ENCODE results near the gene GPR155. TPM values are rescaled to one million over a fixed set of nuclear protein-coding genes. Genes with fewer than 3 reads are reported as not detected.

Gene GPR155
- polyA plus RNA-seq, 4 donors = 0.22 to 1.9 (median 1.2) TPM

DNA sequence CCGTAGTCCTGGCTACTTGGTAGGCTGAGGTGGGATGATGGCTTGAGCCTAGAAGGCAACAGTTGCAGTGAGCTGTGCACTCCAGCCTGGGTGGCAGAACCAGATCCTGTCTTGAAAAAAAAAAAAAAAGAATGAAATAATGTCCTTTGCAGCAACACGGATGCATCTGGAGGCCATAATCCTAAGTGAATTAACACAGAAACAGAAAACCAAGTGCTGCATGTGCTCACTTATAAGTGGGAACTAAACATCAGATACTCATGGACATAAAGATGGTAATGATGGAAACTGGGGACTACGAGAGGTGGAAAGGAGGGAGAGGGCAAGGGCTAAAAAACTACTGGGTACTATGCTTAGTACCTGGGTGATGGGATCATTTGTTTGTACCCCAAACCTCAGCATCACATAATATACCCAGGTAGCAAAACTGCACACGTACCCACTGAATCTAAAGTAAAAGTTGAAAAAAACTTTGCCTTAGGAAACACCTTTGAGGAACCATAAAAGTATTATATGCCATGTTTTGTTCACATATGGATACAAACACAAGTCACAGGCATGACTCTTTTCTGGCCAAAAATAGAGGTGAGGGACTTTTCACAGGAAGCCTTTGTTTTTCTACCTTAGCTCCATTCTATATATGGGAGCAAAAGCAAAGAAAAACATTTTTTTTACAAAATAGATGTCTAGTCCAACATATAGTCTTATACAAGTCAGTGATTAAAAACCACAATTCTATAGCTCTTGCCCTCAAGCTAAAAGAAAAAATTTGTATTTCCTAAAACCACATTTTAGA, 36.6 kb downstream of the GPR155 start:
- WGBS, 3 donors = 88 to 90% (median 89%) methylated on average over 4 of the region's 4 CpGs
- no peaks in the 10 kb centered on the region for H3K36me3 ChIP-seq (ENCODE audit: control insufficient read depth in 3 of 3, insufficient read depth in 2 of 3, low read depth in 1 of 3, low read length in 3 of 3)
- no peak overlapping the region for H3K27ac ChIP-seq (ENCODE audit: low read depth in 1 of 3, low read length in 2 of 3)
- FAIRE-seq (no peak), DNase-seq (no peak)
- H3K4me1 ChIP-seq (ENCODE audit: control insufficient read depth in 3 of 3, insufficient read depth in 2 of 3, low read depth in 1 of 3, low read length in 2 of 3) = no peaks in the 10 kb centered on the region
- no peak overlapping the region for H3K4me3 ChIP-seq (ENCODE audit: low read depth in 1 of 3, low read length in 3 of 3)
- no peaks in the 10 kb centered on the region for H3K27me3 ChIP-seq (ENCODE audit: control insufficient read depth in 3 of 3, insufficient read depth in 3 of 3, low read length in 3 of 3)
- no peaks in the 10 kb centered on the region for H3K9me3 ChIP-seq (ENCODE audit: control insufficient read depth in 2 of 2, insufficient read depth in 1 of 2, low read depth in 1 of 2, low read length in 1 of 2)

DNA sequence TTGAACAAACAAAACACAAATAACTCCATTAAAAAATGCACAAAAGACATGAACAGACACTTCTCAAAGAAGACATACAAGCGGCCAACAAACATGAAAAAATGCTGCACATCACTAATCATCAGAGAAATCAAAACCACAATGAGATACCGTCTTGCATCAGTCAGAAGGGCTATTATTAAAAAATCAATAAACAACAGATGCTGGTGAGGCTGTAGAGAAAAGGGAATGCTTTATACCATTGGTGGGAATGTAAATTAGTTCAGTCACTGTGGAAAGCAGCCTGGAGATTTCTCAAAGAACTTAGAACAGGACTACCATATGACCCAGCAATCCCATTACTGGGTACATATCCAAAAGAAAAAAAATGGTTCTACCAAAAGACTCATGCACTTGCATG, 37.8 kb downstream of the GPR155 start:
- DNase-seq (no peak), FAIRE-seq (no peak)
- no peak overlapping the region for H3K4me3 ChIP-seq (ENCODE audit: low read depth in 1 of 3, low read length in 3 of 3)
- no peaks in the 10 kb centered on the region for H3K36me3 ChIP-seq (ENCODE audit: control insufficient read depth in 3 of 3, insufficient read depth in 2 of 3, low read depth in 1 of 3, low read length in 3 of 3)
- no peak overlapping the region for H3K27ac ChIP-seq (ENCODE audit: low read depth in 1 of 3, low read length in 2 of 3)
- H3K4me1 ChIP-seq (ENCODE audit: control insufficient read depth in 3 of 3, insufficient read depth in 2 of 3, low read depth in 1 of 3, low read length in 2 of 3) = no peaks in the 10 kb centered on the region
- 89 to 90% (median 90%) methylated on average over 2 of the region's 2 CpGs for WGBS, 3 donors
- no peaks in the 10 kb centered on the region for H3K9me3 ChIP-seq (ENCODE audit: control insufficient read depth in 2 of 2, insufficient read depth in 1 of 2, low read depth in 1 of 2, low read length in 1 of 2)
- H3K27me3 ChIP-seq (ENCODE audit: control insufficient read depth in 3 of 3, insufficient read depth in 3 of 3, low read length in 3 of 3) = no peaks in the 10 kb centered on the region

DNA sequence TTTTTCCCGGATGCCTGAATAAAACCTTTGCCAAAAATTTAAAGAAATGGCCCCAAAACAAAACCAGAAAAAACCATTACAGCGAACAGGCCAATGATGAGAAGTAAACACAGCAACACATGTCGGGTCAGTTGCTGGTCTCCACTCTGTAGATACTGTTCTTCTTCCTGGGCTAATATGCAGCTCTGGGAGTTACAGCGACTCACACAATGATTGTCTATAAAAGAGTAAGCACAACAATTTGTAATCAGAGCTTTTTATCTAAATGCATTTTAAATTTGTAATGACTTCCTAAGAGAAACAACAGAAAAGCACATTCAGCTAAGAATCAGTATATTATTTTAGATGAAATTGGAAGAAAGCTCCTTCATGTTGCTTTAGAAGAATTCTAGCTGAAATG, 40.3 kb downstream of the GPR155 start:
- Histone ChIP-seq H3K4me3 (ENCODE audit: low read depth in 1 of 3, low read length in 3 of 3) (no peak overlapping the region), H3K27ac (ENCODE audit: low read depth in 1 of 3, low read length in 2 of 3) (no peak overlapping the region), H3K36me3 (ENCODE audit: control insufficient read depth in 3 of 3, insufficient read depth in 2 of 3, low read depth in 1 of 3, low read length in 3 of 3) (no peaks in the 10 kb centered on the region), H3K27me3 (ENCODE audit: control insufficient read depth in 3 of 3, insufficient read depth in 3 of 3, low read length in 3 of 3) (no peaks in the 10 kb centered on the region), H3K4me1 (ENCODE audit: control insufficient read depth in 3 of 3, insufficient read depth in 2 of 3, low read depth in 1 of 3, low read length in 2 of 3) (no peaks in the 10 kb centered on the region), H3K9me3 (ENCODE audit: control insufficient read depth in 2 of 2, insufficient read depth in 1 of 2, low read depth in 1 of 2, low read length in 1 of 2) (no peaks in the 10 kb centered on the region)
- no peak for DNase-seq
- WGBS, 3 donors = 87 to 92% (median 90%) methylated on average over 4 of the region's 4 CpGs
- FAIRE-seq = no peak

DNA sequence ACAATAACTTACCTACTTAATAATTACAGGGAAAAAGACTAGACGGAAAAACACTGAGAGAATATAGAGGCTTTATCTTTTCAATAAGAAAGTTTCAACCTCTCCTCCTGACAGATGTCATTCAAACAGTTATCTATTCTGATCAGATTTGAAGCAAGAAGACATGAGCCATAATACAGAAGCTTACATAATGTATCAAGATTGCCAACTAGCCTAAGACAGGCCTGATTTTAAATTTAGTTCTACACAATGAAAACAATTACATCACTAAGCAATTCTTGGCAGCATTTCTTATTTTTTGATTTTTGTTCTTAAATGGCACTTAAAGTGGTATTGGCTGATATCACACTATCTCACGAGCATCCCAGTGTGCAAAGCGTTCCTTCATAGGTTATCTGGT, 41.6 kb downstream of the GPR155 start:
- WGBS, 3 donors = 83 to 91% (median 85%) methylated on average over 3 of the region's 3 CpGs
- Histone ChIP-seq H3K27ac (ENCODE audit: low read depth in 1 of 3, low read length in 2 of 3) (no peak overlapping the region), H3K36me3 (ENCODE audit: control insufficient read depth in 3 of 3, insufficient read depth in 2 of 3, low read depth in 1 of 3, low read length in 3 of 3) (no peaks in the 10 kb centered on the region), H3K27me3 (ENCODE audit: control insufficient read depth in 3 of 3, insufficient read depth in 3 of 3, low read length in 3 of 3) (no peaks in the 10 kb centered on the region), H3K4me3 (ENCODE audit: low read depth in 1 of 3, low read length in 3 of 3) (no peak overlapping the region), H3K9me3 (ENCODE audit: control insufficient read depth in 2 of 2, insufficient read depth in 1 of 2, low read depth in 1 of 2, low read length in 1 of 2) (no peaks in the 10 kb centered on the region), H3K4me1 (ENCODE audit: control insufficient read depth in 3 of 3, insufficient read depth in 2 of 3, low read depth in 1 of 3, low read length in 2 of 3) (no peaks in the 10 kb centered on the region)
- FAIRE-seq (no peak), DNase-seq (no peak)

DNA sequence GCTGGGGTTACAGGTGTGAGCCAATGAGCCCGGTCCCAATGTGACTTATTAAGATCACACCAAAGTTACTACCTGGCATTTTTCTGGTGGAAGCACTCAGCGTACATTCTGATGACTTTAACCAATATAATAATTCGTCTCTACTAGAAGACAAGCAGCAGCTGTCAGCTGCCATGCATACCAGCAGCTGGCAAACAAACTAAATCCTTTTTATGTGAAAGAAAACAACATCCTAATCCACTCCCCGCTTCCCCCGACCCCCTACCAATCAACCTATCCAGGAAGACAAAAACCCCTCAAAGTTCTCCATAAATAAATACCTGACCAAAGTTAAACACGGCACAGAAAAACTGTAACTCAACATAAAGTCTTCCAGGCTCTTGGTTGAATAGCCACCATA, 42.1 kb downstream of the GPR155 start:
- FAIRE-seq (no peak), DNase-seq (no peak)
- 72 to 85% (median 81%) methylated on average over 6 of the region's 6 CpGs for WGBS, 3 donors
- H3K27ac ChIP-seq (ENCODE audit: low read depth in 1 of 3, low read length in 2 of 3) = no peak overlapping the region
- H3K9me3 ChIP-seq (ENCODE audit: control insufficient read depth in 2 of 2, insufficient read depth in 1 of 2, low read depth in 1 of 2, low read length in 1 of 2) = no peaks in the 10 kb centered on the region
- H3K27me3 ChIP-seq (ENCODE audit: control insufficient read depth in 3 of 3, insufficient read depth in 3 of 3, low read length in 3 of 3) = no peaks in the 10 kb centered on the region
- H3K4me1 ChIP-seq (ENCODE audit: control insufficient read depth in 3 of 3, insufficient read depth in 2 of 3, low read depth in 1 of 3, low read length in 2 of 3) = no peaks in the 10 kb centered on the region
- H3K4me3 ChIP-seq (ENCODE audit: low read depth in 1 of 3, low read length in 3 of 3) = no peak overlapping the region
- H3K36me3 ChIP-seq (ENCODE audit: control insufficient read depth in 3 of 3, insufficient read depth in 2 of 3, low read depth in 1 of 3, low read length in 3 of 3) = no peaks in the 10 kb centered on the region

DNA sequence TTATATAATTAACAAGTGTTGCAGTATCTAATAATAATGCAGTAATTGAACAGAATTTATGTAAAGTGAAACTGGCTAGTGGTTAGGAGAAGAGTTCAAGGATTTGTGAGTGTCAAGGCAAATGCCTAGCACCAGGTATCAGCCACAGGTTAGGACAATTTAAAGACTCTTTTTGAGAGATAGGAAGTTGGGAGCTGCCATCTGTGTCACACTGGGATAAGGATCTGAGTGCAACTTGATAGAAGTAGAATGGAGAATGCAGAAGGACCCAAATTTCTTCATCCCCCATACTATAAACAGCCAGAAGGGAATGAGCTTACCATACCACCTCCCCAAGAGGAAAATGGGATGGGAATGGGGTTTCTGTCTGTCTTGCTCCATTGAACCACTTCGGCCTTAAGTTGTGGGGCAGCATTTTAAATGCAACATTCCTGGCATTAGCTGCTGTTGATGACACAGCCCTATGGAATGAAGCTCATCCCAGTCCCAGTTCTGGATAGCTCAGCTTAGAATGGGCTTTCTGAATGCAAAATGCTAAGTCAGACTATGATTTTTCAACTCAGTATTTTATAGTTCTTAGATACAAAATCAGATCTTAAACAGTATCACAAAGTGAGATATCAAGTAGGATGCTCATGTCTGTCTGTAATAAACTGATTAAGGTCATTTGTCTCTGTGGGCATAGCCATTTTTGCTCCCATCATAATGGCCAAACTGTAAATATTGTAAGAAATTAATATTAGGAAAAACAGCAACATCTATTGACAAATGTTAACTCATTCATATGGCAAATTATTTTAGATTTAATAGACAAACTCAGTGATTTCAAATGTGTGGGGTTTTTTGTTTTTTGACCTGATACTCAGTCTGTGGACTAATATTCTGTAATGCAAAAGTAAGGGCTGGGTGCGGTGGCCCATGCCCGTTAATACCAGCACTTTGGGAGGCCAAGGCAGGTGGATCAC, 44.0 kb downstream of the GPR155 start:
- H3K9me3 ChIP-seq (ENCODE audit: control insufficient read depth in 2 of 2, insufficient read depth in 1 of 2, low read depth in 1 of 2, low read length in 1 of 2) = no peaks in the 10 kb centered on the region
- no peak for FAIRE-seq
- WGBS, 3 donors = 83 to 91% (median 90%) methylated on average over 3 of the region's 3 CpGs
- no peaks in the 10 kb centered on the region for H3K27me3 ChIP-seq (ENCODE audit: control insufficient read depth in 3 of 3, insufficient read depth in 3 of 3, low read length in 3 of 3)
- H3K4me1 ChIP-seq (ENCODE audit: control insufficient read depth in 3 of 3, insufficient read depth in 2 of 3, low read depth in 1 of 3, low read length in 2 of 3) = no peaks in the 10 kb centered on the region
- no peaks in the 10 kb centered on the region for H3K36me3 ChIP-seq (ENCODE audit: control insufficient read depth in 3 of 3, insufficient read depth in 2 of 3, low read depth in 1 of 3, low read length in 3 of 3)
- no peak overlapping the region for H3K27ac ChIP-seq (ENCODE audit: low read depth in 1 of 3, low read length in 2 of 3)
- no peak overlapping the region for H3K4me3 ChIP-seq (ENCODE audit: low read depth in 1 of 3, low read length in 3 of 3)
- no peak for DNase-seq

DNA sequence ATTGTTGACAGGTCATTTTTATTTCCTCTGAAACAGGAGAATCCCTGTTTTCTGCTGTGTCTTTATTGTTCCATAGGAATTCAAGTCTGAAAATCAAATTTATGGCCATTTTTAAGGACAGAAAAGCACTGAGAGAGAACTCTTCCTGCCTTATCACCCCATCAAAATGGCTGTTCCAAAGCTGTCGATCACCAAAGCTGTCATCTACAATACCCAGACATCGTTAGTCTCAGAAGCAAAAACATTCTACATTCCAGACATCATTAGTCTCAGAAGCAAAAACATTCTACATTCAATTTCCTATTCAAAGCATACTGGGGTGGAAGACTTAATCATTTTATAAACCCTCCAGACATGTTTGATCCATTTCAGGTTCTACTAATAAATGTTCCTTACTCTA, 46.9 kb downstream of the GPR155 start:
- H3K4me3 ChIP-seq (ENCODE audit: low read depth in 1 of 3, low read length in 3 of 3) = no peak overlapping the region
- no peak overlapping the region for H3K27ac ChIP-seq (ENCODE audit: low read depth in 1 of 3, low read length in 2 of 3)
- no peak for DNase-seq
- H3K4me1 ChIP-seq (ENCODE audit: control insufficient read depth in 3 of 3, insufficient read depth in 2 of 3, low read depth in 1 of 3, low read length in 2 of 3) = no peaks in the 10 kb centered on the region
- no peak for FAIRE-seq
- no peaks in the 10 kb centered on the region for H3K27me3 ChIP-seq (ENCODE audit: control insufficient read depth in 3 of 3, insufficient read depth in 3 of 3, low read length in 3 of 3)
- 82 to 95% (median 92%) methylated on average over 2 of the region's 2 CpGs for WGBS, 3 donors
- H3K9me3 ChIP-seq (ENCODE audit: control insufficient read depth in 2 of 2, insufficient read depth in 1 of 2, low read depth in 1 of 2, low read length in 1 of 2) = no peaks in the 10 kb centered on the region
- H3K36me3 ChIP-seq (ENCODE audit: control insufficient read depth in 3 of 3, insufficient read depth in 2 of 3, low read depth in 1 of 3, low read length in 3 of 3) = no peaks in the 10 kb centered on the region

DNA sequence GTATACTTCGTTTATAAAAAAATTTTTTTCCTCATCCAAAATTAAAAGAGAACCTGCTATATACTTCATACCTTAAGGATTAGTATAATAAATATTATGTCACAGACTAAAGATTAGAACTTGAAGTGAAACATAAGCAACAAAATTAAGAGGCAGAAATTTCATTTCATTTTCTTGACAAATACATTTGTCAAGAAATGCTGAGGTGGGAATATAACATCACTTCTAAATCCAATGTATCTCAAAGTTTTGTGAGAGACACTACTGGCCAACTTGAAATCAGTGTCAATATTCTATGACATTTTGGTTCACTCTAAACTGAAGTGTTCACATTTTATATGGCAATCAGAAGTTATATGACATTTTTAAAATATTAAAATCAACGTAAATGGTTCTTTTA, 47.5 kb downstream of the GPR155 start:
- Histone ChIP-seq H3K9me3 (ENCODE audit: control insufficient read depth in 2 of 2, insufficient read depth in 1 of 2, low read depth in 1 of 2, low read length in 1 of 2) (no peaks in the 10 kb centered on the region), H3K27ac (ENCODE audit: low read depth in 1 of 3, low read length in 2 of 3) (no peak overlapping the region), H3K4me3 (ENCODE audit: low read depth in 1 of 3, low read length in 3 of 3) (no peak overlapping the region), H3K27me3 (ENCODE audit: control insufficient read depth in 3 of 3, insufficient read depth in 3 of 3, low read length in 3 of 3) (no peaks in the 10 kb centered on the region), H3K4me1 (ENCODE audit: control insufficient read depth in 3 of 3, insufficient read depth in 2 of 3, low read depth in 1 of 3, low read length in 2 of 3) (no peaks in the 10 kb centered on the region), H3K36me3 (ENCODE audit: control insufficient read depth in 3 of 3, insufficient read depth in 2 of 3, low read depth in 1 of 3, low read length in 3 of 3) (no peaks in the 10 kb centered on the region)
- DNase-seq = no peak
- 87 to 95% (median 91%) methylated on average over 2 of the region's 2 CpGs for WGBS, 3 donors
- FAIRE-seq = no peak
